GM12878 (cell line): ENCODE data around the gene EPN1. TPM values are rescaled to one million over a fixed set of nuclear protein-coding genes. Genes with fewer than 3 reads are reported as not detected.
A peak's percentile ranks its signal among the peaks of the same experiment; 100 is the strongest.

ENCODE experiments used
- ATAC-seq: fragments of 200-7000 bp; cut with Tn5 transposase; 3 replicates; pipeline ENCODE4 v1.9.1; 2020; ENCODE audit warnings: mild to moderate bottlenecking, moderate library complexity
- BruUV-seq: library from RNA; stranded (reverse); fragments of 400-500 nt; replicated peaks from 2 replicates; lab custom pipeline; 2021; lab: Mats Ljungman, UMichigan
- CTCF ChIA-PET: fragments of 300-600 bp; sonication (Branson Sonifier 250); formaldehyde crosslinking; extraction: SDS; loops from one replicate; lab custom pipeline; 2021; ENCODE audit warnings: inconsistent platforms; lab: Yijun Ruan, JAX
- POLR2A ChIA-PET: fragments of 350-600 bp; formaldehyde crosslinking; extraction: SDS; loops from one replicate; lab custom pipeline; 2021; ENCODE audit warnings: inconsistent platforms; lab: Charles Lee
- RAD21 ChIA-PET: fragments of 300-600 bp; sonication (Branson Sonifier 250); formaldehyde crosslinking; loops from one replicate; lab custom pipeline; 2023; ENCODE audit warnings: antibody characterized with exemption; ENCODE audit not compliant: unreplicated experiment; lab: Charles Lee
- SMC1A ChIA-PET: fragments of 300-600 bp; sonication (Branson Sonifier 250); formaldehyde crosslinking; loops from one replicate; lab custom pipeline; 2023; ENCODE audit not compliant: unreplicated experiment, uncharacterized antibody; lab: Charles Lee
- DNase-seq: peaks from one replicate; pipeline ENCODE4 v3.0.0-alpha.2; 2011; ENCODE audit warnings: low read depth, low spot score
- FAIRE-seq: peaks from 3 replicates; lab custom pipeline; 2011; peaks lifted over from hg19 to GRCh38; lab: Jason Lieb, UNC
- H2AFZ ChIP-seq: 2 replicates; pipeline ENCODE4 v1.6.0; 2011; ENCODE audit warnings: low read depth, low read length, control low read depth; ENCODE audit not compliant: control insufficient read depth
- H3K27ac ChIP-seq: 2 replicates; pipeline ENCODE4 v1.5.1; 2011; ENCODE audit warnings: control low read depth; ENCODE audit not compliant: control insufficient read depth, insufficient read depth
- H3K27me3 ChIP-seq, 2 experiments: replicated peaks in 1 of 2; 2 replicates each; pipeline versions ENCODE4 v1.6.0 to v1.6.1; 2011; ENCODE audit warnings: low read length in 1 of 2; ENCODE audit not compliant: control insufficient read depth in 2 of 2, insufficient read depth in 2 of 2
- H3K36me3 ChIP-seq, 2 experiments: 2 replicates each; pipeline ENCODE4 v1.5.1; 2011; ENCODE audit warnings: low read length in 1 of 2; ENCODE audit not compliant: control insufficient read depth in 2 of 2, insufficient read depth in 2 of 2
- H3K4me1 ChIP-seq: 2 replicates; pipeline ENCODE4 v1.6.1; 2011; ENCODE audit warnings: mild to moderate bottlenecking, low read length, moderate library complexity, mixed read lengths; ENCODE audit not compliant: control insufficient read depth, insufficient read depth
- H3K4me2 ChIP-seq: 2 replicates; pipeline ENCODE4 v1.6.0; 2011; ENCODE audit warnings: control low read depth; ENCODE audit not compliant: control insufficient read depth, insufficient read depth
- H3K4me3 ChIP-seq: fragments of 200-600 bp; sonication (generic); 2 replicates; pipeline ENCODE4 v1.5.1; 2016
- H3K79me2 ChIP-seq: 2 replicates; pipeline ENCODE4 v1.6.0; 2011; ENCODE audit warnings: low read length; ENCODE audit not compliant: control insufficient read depth, insufficient read depth
- H3K9ac ChIP-seq: 2 replicates; pipeline ENCODE4 v1.8.0; 2011; ENCODE audit warnings: low read length, control low read depth, mixed read lengths; ENCODE audit not compliant: control insufficient read depth, insufficient read depth
- H3K9me3 ChIP-seq: replicated peaks from 3 replicates; pipeline ENCODE4 v1.5.1; 2011; ENCODE audit warnings: mild to moderate bottlenecking, low read length; ENCODE audit not compliant: control insufficient read depth, insufficient read depth
- H4K20me1 ChIP-seq: 2 replicates; pipeline ENCODE4 v1.6.0; 2011; ENCODE audit not compliant: control insufficient read depth, insufficient read depth
- MEF2A ChIP-seq: IDR thresholded peaks from 2 replicates; pipeline ENCODE4 v1.6.1; 2011; ENCODE audit warnings: low read depth, mild to moderate bottlenecking, low read length, moderate library complexity; ENCODE audit not compliant: insufficient read depth
- NFIC ChIP-seq: IDR thresholded peaks from 2 replicates; pipeline ENCODE4 v1.6.1; 2012; ENCODE audit warnings: low read depth, mild to moderate bottlenecking, inconsistent platforms, low read length, moderate library complexity
- NR2C1 ChIP-seq: fragments of 450-650 bp; IDR thresholded peaks from 2 replicates; pipeline ENCODE4 v1.6.1; 2017; ENCODE audit warnings: antibody characterized with exemption, mild to moderate bottlenecking, moderate library complexity
- RFX5 ChIP-seq: IDR thresholded peaks from 2 replicates; pipeline ENCODE4 v1.6.1; 2011; ENCODE audit warnings: low read depth, low read length, improper control_type of control experiment
- ZNF24 ChIP-seq: fragments of 450-650 bp; IDR thresholded peaks from 2 replicates; pipeline ENCODE4 v1.6.1; 2017; ENCODE audit warnings: antibody characterized with exemption, mild to moderate bottlenecking
- WGBS: methylation state at CpG from one replicate; pipeline ENCODE4 v1.1.6; 2016; ENCODE audit warnings: low lambda C conversion rate; ENCODE audit not compliant: insufficient replicate concordance, insufficient coverage; ENCODE audit errors: missing lambda C conversion rate; 5-methylcytosine and 5-hydroxymethylcytosine counted together
- in situ Hi-C: fragments of 300-500 bp; cut with MboI; formaldehyde crosslinking; loops from 9 replicates; pipeline ENCODE4 v1.14.3; 2018; ENCODE audit warnings: mixed read lengths
- intact Hi-C: fragments of 100-400 bp; cut with micrococcal nuclease; formaldehyde crosslinking; loops from one replicate; pipeline ENCODE4 v1.14.2; 2022; ENCODE audit not compliant: unreplicated experiment
- polyA plus RNA-seq, 11 experiments: library from polyadenylated mRNA; depleted of rRNA in 4 of 11; unstranded in 6 of 11; stranded (reverse) in 5 of 11; fragments of >200 nt; fragmentation: Nextera tagmentation in 4 of 11; fragmentation: Illumina TruSeq in 1 of 11; extraction: Ambion mirVana in 4 of 11; extraction: Trizol in 1 of 11; gene quantifications; 1 replicate in 1 of 11; 2 replicates in 10 of 11; pipeline versions ENCODE4 v1.2.1 to v1.2.3, GENCODE V29; 2011 to 2016; ENCODE audit warnings: inconsistent platforms in 2 of 11, missing spikeins in 2 of 11, low read depth in 1 of 11
- total RNA-seq, 4 experiments: library from RNA; depleted of rRNA in 3 of 4; stranded (reverse); fragments of >200 nt in 3 of 4; fragmentation: Illumina TruSeq in 1 of 4; extraction: Trizol in 1 of 4; gene quantifications; 2 replicates each; pipeline versions ENCODE4 v1.2.1 to v1.2.3, GENCODE V29; 2013 to 2021
- TF ChIP-seq, protein P1 (sequence below): fragments of 450-650 bp; formaldehyde crosslinking; IDR thresholded peaks from 2 replicates; pipeline ENCODE4 v1.4.0; 2022; ENCODE audit warnings: mild to moderate bottlenecking, moderate library complexity
- TF ChIP-seq, protein P2 (sequence below): fragments of 450-650 bp; IDR thresholded peaks from 2 replicates; pipeline ENCODE4 v1.6.1; 2016; ENCODE audit warnings: mild to moderate bottlenecking, moderate library complexity, borderline replicate concordance

Gene EPN1
- total and polyA plus RNA-seq, 10 of the 15 experiments (the other 5 are each of a cell fraction or from before 2014, with no cell fraction given), result 0.11 to 88.5 (median 10.6) TPM

DNA sequence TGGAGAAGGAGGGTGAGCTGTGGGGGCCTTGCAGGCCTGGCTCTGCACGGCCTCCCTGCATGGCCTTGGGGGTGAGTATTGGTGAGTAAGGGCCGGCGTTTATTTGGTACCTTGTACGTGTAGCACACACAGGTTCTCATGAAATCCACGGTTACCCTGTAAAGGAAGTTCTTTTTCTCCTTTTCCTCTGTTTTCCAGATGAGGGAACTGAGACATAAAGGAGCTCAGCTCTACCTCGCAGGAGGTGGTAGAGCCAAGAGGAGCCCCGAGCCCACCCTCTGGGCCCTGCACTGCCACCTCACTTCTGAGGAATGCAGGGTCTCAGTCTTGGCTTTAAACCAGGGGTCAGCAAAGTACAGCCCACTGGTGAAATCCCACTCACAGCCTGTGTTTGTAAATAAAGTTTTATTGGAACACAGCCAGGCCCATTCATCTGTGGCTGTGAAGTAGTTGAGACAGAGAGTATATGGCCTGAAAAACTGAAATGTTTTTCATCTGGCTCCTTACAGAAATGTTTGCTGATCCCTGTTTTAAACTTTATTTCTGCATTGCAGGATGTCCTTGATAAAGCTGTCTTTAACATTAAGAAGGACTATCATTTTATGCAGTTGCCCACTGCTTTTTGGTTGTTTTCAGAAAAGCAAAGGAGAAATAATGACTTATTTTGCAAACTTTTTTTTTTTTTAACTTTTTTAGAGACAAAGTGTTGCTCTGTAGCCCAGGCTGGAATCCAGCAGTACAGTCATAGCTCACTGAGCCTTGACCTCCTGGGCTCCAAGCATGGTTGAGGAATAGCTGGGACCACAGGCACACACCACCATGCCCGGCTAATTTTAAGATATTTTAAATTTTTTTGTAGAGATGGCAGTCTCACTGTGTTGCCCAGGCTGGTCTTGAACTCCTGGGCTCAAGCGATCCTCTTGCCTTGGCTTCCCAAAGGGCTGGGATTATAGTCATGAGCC, 6.4 kb downstream of the EPN1 start:
- H3K9me3 ChIP-seq, result no peaks in the 10 kb centered on the region
- CTCF ChIA-PET, result interaction anchor here (0.5 to 1.2 kb wide), 4 partner anchors 24 to 319 kb away, joined by 3 to 4 read pairs (median 3); no protein-coding TSS in a partner anchor
- H2AFZ ChIP-seq, result no peak overlapping the region
- SMC1A ChIA-PET, result no interaction called here
- no peak for ATAC-seq
- peaks cover 29% of the 10 kb centered on the region for H3K4me1 ChIP-seq
- peaks cover 9% of the 10 kb centered on the region for H4K20me1 ChIP-seq
- H3K4me3 ChIP-seq, result no peak overlapping the region
- H3K79me2 ChIP-seq, result peaks cover 55% of the 10 kb centered on the region
- TF ChIP-seq, protein P1, sequence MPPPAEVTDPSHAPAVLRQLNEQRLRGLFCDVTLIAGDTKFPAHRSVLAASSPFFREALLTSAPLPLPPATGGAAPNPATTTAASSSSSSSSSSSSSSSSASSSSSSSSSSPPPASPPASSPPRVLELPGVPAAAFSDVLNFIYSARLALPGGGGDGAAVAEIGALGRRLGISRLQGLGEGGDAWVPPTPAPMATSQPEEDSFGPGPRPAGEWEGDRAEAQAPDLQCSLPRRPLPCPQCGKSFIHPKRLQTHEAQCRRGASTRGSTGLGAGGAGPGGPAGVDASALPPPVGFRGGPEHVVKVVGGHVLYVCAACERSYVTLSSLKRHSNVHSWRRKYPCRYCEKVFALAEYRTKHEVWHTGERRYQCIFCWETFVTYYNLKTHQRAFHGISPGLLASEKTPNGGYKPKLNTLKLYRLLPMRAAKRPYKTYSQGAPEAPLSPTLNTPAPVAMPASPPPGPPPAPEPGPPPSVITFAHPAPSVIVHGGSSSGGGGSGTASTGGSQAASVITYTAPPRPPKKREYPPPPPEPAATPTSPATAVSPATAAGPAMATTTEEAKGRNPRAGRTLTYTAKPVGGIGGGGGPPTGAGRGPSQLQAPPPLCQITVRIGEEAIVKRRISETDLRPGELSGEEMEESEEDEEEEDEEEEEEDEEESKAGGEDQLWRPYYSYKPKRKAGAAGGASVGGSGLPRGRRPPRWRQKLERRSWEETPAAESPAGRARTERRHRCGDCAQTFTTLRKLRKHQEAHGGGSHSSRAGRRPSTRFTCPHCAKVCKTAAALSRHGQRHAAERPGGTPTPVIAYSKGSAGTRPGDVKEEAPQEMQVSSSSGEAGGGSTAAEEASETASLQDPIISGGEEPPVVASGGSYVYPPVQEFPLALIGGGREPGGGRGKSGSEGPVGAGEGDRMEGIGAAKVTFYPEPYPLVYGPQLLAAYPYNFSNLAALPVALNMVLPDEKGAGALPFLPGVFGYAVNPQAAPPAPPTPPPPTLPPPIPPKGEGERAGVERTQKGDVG (CRISPR knock-in tag), result no peak
- no peak for TF ChIP-seq NR2C1
- no peak for TF ChIP-seq ZNF24
- TF ChIP-seq, protein P2, sequence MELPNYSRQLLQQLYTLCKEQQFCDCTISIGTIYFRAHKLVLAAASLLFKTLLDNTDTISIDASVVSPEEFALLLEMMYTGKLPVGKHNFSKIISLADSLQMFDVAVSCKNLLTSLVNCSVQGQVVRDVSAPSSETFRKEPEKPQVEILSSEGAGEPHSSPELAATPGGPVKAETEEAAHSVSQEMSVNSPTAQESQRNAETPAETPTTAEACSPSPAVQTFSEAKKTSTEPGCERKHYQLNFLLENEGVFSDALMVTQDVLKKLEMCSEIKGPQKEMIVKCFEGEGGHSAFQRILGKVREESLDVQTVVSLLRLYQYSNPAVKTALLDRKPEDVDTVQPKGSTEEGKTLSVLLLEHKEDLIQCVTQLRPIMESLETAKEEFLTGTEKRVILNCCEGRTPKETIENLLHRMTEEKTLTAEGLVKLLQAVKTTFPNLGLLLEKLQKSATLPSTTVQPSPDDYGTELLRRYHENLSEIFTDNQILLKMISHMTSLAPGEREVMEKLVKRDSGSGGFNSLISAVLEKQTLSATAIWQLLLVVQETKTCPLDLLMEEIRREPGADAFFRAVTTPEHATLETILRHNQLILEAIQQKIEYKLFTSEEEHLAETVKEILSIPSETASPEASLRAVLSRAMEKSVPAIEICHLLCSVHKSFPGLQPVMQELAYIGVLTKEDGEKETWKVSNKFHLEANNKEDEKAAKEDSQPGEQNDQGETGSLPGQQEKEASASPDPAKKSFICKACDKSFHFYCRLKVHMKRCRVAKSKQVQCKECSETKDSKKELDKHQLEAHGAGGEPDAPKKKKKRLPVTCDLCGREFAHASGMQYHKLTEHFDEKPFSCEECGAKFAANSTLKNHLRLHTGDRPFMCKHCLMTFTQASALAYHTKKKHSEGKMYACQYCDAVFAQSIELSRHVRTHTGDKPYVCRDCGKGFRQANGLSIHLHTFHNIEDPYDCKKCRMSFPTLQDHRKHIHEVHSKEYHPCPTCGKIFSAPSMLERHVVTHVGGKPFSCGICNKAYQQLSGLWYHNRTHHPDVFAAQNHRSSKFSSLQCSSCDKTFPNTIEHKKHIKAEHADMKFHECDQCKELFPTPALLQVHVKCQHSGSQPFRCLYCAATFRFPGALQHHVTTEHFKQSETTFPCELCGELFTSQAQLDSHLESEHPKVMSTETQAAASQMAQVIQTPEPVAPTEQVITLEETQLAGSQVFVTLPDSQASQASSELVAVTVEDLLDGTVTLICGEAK, result peak; percentile 86
- no peak for TF ChIP-seq RFX5
- no peak for TF ChIP-seq NFIC
- TF ChIP-seq MEF2A, result no peak
- TF ChIP-seq, all 136 proteins: peak for 1
- RAD21 ChIA-PET, result interaction anchor here (0.5 to 1.2 kb wide), 2 partner anchors 27 to 49 kb away, joined by 3 to 5 read pairs; partner anchors contain the start of gene U2AF2
- no peak overlapping the region for H3K27ac ChIP-seq
- no peaks in the 10 kb centered on the region for H3K27me3 ChIP-seq
- POLR2A ChIA-PET, result no interaction called here
- FAIRE-seq (no peak), DNase-seq (no peak)
- peaks cover 26% of the 10 kb centered on the region in 2 experiments for H3K36me3 ChIP-seq
- intact Hi-C loops, result no loop called here
- WGBS, result 91% methylated on average over 9 of the region's 9 CpGs
- H3K9ac ChIP-seq, result no peak overlapping the region
- H3K4me2 ChIP-seq, result no peak overlapping the region
- BruUV-seq, result no TSS peak
- in situ Hi-C loops, result no loop called here
